Measurements from ENCODE around the gene ARL8B.

DNA sequence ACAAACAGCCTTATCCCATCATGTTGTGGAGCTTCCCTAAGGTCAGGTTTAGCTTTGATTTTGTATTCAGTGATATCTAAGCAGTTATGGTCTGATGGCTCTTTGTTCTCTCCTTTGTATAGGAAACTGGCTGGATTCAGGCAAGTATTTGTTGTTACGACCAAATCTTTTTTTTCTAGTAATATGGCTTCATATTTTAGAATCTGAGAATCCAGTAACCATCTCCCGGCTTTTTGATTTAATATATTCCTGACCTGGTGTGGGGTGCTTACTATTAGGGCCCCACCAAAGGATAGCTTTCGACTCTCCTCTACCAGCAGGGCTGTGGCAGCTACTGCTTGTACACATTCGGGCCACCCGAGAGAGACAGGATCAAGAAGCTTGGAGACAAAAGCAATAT, 23.0 kb downstream of the ARL8B start:
- TF ChIP-seq CTCF (IDR thresholded peaks at IDR 0.05) (no peak), EZH2phosphoT487 (IDR thresholded peaks at IDR 0.05) (no peak), EZH2 (IDR thresholded peaks at IDR 0.05) (no peak)
